ENCODE data around the gene ACKR2. TPM values are rescaled to one million over a fixed set of nuclear protein-coding genes. Genes with fewer than 3 reads are reported as not detected.

Gene ACKR2
- total RNA-seq, 4 donors from 2014 or later, result 2.6 to 12.4 (median 7.5) TPM

GRCh38 chr3:42786212-42786611 is 23.0 kb upstream of the ACKR2 start:
- DNase-seq (ENCODE audit: low spot score), result no peak
- TF ChIP-seq CTCF (IDR thresholded peaks at IDR 0.05), result no peak
- no peak for ATAC-seq (ENCODE audit: low FRiP score)

GRCh38 chr3:42786631-42787030 is 22.6 kb upstream of the ACKR2 start:
- no peak for TF ChIP-seq CTCF (IDR thresholded peaks at IDR 0.05)
- DNase-seq (ENCODE audit: low spot score) (no peak), ATAC-seq (ENCODE audit: low FRiP score) (no peak)

GRCh38 chr3:42790714-42791229 is 18.5 kb upstream of the ACKR2 start:
- DNase-seq (ENCODE audit: low spot score) (no peak), ATAC-seq (ENCODE audit: low FRiP score) (no peak)
- TF ChIP-seq CTCF (IDR thresholded peaks at IDR 0.05), result no peak

- DNase-seq (ENCODE audit: low spot score), result no peak
- TF ChIP-seq CTCF (IDR thresholded peaks at IDR 0.05), result no peak
- no peak for ATAC-seq (ENCODE audit: low FRiP score)
These were observed 13.5 kb upstream of the ACKR2 start for GRCh38 chr3:42795621-42796181.

GRCh38 chr3:42796332-42796885 is 12.8 kb upstream of the ACKR2 start:
- DNase-seq (ENCODE audit: low spot score), result no peak
- ATAC-seq (ENCODE audit: low FRiP score), result no peak
- TF ChIP-seq CTCF (IDR thresholded peaks at IDR 0.05), result no peak

GRCh38 chr3:42799376-42799775 is 9.9 kb upstream of the ACKR2 start:
- TF ChIP-seq CTCF (IDR thresholded peaks at IDR 0.05), result no peak
- DNase-seq (ENCODE audit: low spot score), result no peak
- no peak for ATAC-seq (ENCODE audit: low FRiP score)

- DNase-seq (ENCODE audit: low spot score) (no peak), ATAC-seq (ENCODE audit: low FRiP score) (no peak)
- TF ChIP-seq CTCF (IDR thresholded peaks at IDR 0.05), result no peak
These were observed 9.0 kb upstream of the ACKR2 start for GRCh38 chr3:42800251-42800650.
